GM12878 (cell line): ENCODE data around the gene IFT88. TPM values are rescaled to one million over a fixed set of nuclear protein-coding genes. Genes with fewer than 3 reads are reported as not detected.

Experiments
- ATAC-seq: fragments of 200-7000 bp; cut with Tn5 transposase; 3 replicates; pipeline ENCODE4 v1.9.1; 2020; ENCODE audit warnings: mild to moderate bottlenecking, moderate library complexity
- BruUV-seq: library from RNA; stranded (reverse); fragments of 400-500 nt; replicated peaks from 2 replicates; lab custom pipeline; 2021; lab: Mats Ljungman, UMichigan
- CTCF ChIA-PET: fragments of 300-600 bp; sonication (Branson Sonifier 250); formaldehyde crosslinking; extraction: SDS; loops from one replicate; lab custom pipeline; 2021; ENCODE audit warnings: inconsistent platforms; lab: Yijun Ruan, JAX
- POLR2A ChIA-PET: fragments of 350-600 bp; formaldehyde crosslinking; extraction: SDS; loops from one replicate; lab custom pipeline; 2021; ENCODE audit warnings: inconsistent platforms; lab: Charles Lee
- RAD21 ChIA-PET: fragments of 300-600 bp; sonication (Branson Sonifier 250); formaldehyde crosslinking; loops from one replicate; lab custom pipeline; 2023; ENCODE audit warnings: antibody characterized with exemption; ENCODE audit not compliant: unreplicated experiment; lab: Charles Lee
- SMC1A ChIA-PET: fragments of 300-600 bp; sonication (Branson Sonifier 250); formaldehyde crosslinking; loops from one replicate; lab custom pipeline; 2023; ENCODE audit not compliant: unreplicated experiment, uncharacterized antibody; lab: Charles Lee
- DNase-seq: peaks from one replicate; pipeline ENCODE4 v3.0.0-alpha.2; 2011; ENCODE audit warnings: low read depth, low spot score
- FAIRE-seq: peaks from 3 replicates; lab custom pipeline; 2011; peaks lifted over from hg19 to GRCh38; lab: Jason Lieb, UNC
- H2AFZ ChIP-seq: 2 replicates; pipeline ENCODE4 v1.6.0; 2011; ENCODE audit warnings: low read depth, low read length, control low read depth; ENCODE audit not compliant: control insufficient read depth
- H3K27ac ChIP-seq: 2 replicates; pipeline ENCODE4 v1.5.1; 2011; ENCODE audit warnings: control low read depth; ENCODE audit not compliant: control insufficient read depth, insufficient read depth
- H3K27me3 ChIP-seq, 2 experiments: replicated peaks in 1 of 2; 2 replicates each; pipeline versions ENCODE4 v1.6.0 to v1.6.1; 2011; ENCODE audit warnings: low read length in 1 of 2; ENCODE audit not compliant: control insufficient read depth in 2 of 2, insufficient read depth in 2 of 2
- H3K36me3 ChIP-seq, 2 experiments: 2 replicates each; pipeline ENCODE4 v1.5.1; 2011; ENCODE audit warnings: low read length in 1 of 2; ENCODE audit not compliant: control insufficient read depth in 2 of 2, insufficient read depth in 2 of 2
- H3K4me1 ChIP-seq: 2 replicates; pipeline ENCODE4 v1.6.1; 2011; ENCODE audit warnings: mild to moderate bottlenecking, low read length, moderate library complexity, mixed read lengths; ENCODE audit not compliant: control insufficient read depth, insufficient read depth
- H3K4me2 ChIP-seq: 2 replicates; pipeline ENCODE4 v1.6.0; 2011; ENCODE audit warnings: control low read depth; ENCODE audit not compliant: control insufficient read depth, insufficient read depth
- H3K4me3 ChIP-seq: fragments of 200-600 bp; sonication (generic); 2 replicates; pipeline ENCODE4 v1.5.1; 2016
- H3K79me2 ChIP-seq: 2 replicates; pipeline ENCODE4 v1.6.0; 2011; ENCODE audit warnings: low read length; ENCODE audit not compliant: control insufficient read depth, insufficient read depth
- H3K9ac ChIP-seq: 2 replicates; pipeline ENCODE4 v1.8.0; 2011; ENCODE audit warnings: low read length, control low read depth, mixed read lengths; ENCODE audit not compliant: control insufficient read depth, insufficient read depth
- H3K9me3 ChIP-seq: replicated peaks from 3 replicates; pipeline ENCODE4 v1.5.1; 2011; ENCODE audit warnings: mild to moderate bottlenecking, low read length; ENCODE audit not compliant: control insufficient read depth, insufficient read depth
- H4K20me1 ChIP-seq: 2 replicates; pipeline ENCODE4 v1.6.0; 2011; ENCODE audit not compliant: control insufficient read depth, insufficient read depth
- GATAD2B ChIP-seq: fragments of 450-650 bp; conservative IDR thresholded peaks from 2 replicates; pipeline ENCODE4 v1.6.1; 2017; ENCODE audit warnings: low read depth, mild to moderate bottlenecking, moderate library complexity
- HCFC1 ChIP-seq: fragments of 150-350 bp; IDR thresholded peaks from 2 replicates; pipeline ENCODE4 v1.6.1; 2014; ENCODE audit warnings: low read length
- IRF4 ChIP-seq: IDR thresholded peaks from 2 replicates; pipeline ENCODE4 v1.6.1; 2011; ENCODE audit warnings: low read depth, low read length
- MEF2A ChIP-seq: IDR thresholded peaks from 2 replicates; pipeline ENCODE4 v1.6.1; 2011; ENCODE audit warnings: low read depth, mild to moderate bottlenecking, low read length, moderate library complexity; ENCODE audit not compliant: insufficient read depth
- MEF2B ChIP-seq: fragments of 450-650 bp; IDR thresholded peaks from 2 replicates; pipeline ENCODE4 v1.6.1; 2018; ENCODE audit warnings: mild to moderate bottlenecking, moderate library complexity; ENCODE audit not compliant: partially characterized antibody, poor library complexity, severe bottlenecking
- NFIC ChIP-seq: IDR thresholded peaks from 2 replicates; pipeline ENCODE4 v1.6.1; 2012; ENCODE audit warnings: low read depth, mild to moderate bottlenecking, inconsistent platforms, low read length, moderate library complexity
- NR2F1 ChIP-seq: fragments of 450-650 bp; conservative IDR thresholded peaks from 2 replicates; pipeline ENCODE4 v1.6.1; 2017; ENCODE audit warnings: mild to moderate bottlenecking
- RCOR1 ChIP-seq: conservative IDR thresholded peaks from 2 replicates; pipeline ENCODE4 v1.6.1; 2012; ENCODE audit warnings: low read depth, low read length, improper control_type of control experiment
- SMAD1 ChIP-seq: fragments of 450-650 bp; IDR thresholded peaks from 2 replicates; pipeline ENCODE4 v1.6.1; 2018; ENCODE audit warnings: mild to moderate bottlenecking, low read depth; ENCODE audit not compliant: partially characterized antibody
- SMC3 ChIP-seq: IDR thresholded peaks from 2 replicates; pipeline ENCODE4 v1.6.1; 2011; ENCODE audit warnings: low read length, improper control_type of control experiment, borderline replicate concordance
- YY1 ChIP-seq: IDR thresholded peaks from 2 replicates; pipeline ENCODE4 v1.6.1; 2011; ENCODE audit warnings: low read depth, mild to moderate bottlenecking, low read length
- ZBED1 ChIP-seq: IDR thresholded peaks from 2 replicates; pipeline ENCODE4 v1.6.1; 2016; ENCODE audit warnings: borderline replicate concordance
- ZNF622 ChIP-seq: fragments of 450-650 bp; IDR thresholded peaks from 2 replicates; pipeline ENCODE4 v1.6.1; 2017; ENCODE audit warnings: mild to moderate bottlenecking, inconsistent platforms
- WGBS: methylation state at CpG from one replicate; pipeline ENCODE4 v1.1.6; 2016; ENCODE audit warnings: low lambda C conversion rate; ENCODE audit not compliant: insufficient replicate concordance, insufficient coverage; ENCODE audit errors: missing lambda C conversion rate; 5-methylcytosine and 5-hydroxymethylcytosine counted together
- in situ Hi-C: fragments of 300-500 bp; cut with MboI; formaldehyde crosslinking; loops from 9 replicates; pipeline ENCODE4 v1.14.3; 2018; ENCODE audit warnings: mixed read lengths
- intact Hi-C: fragments of 100-400 bp; cut with micrococcal nuclease; formaldehyde crosslinking; loops from one replicate; pipeline ENCODE4 v1.14.2; 2022; ENCODE audit not compliant: unreplicated experiment
- polyA plus RNA-seq, 11 experiments: library from polyadenylated mRNA; depleted of rRNA in 4 of 11; unstranded in 6 of 11; stranded (reverse) in 5 of 11; fragments of >200 nt; fragmentation: Nextera tagmentation in 4 of 11; fragmentation: Illumina TruSeq in 1 of 11; extraction: Ambion mirVana in 4 of 11; extraction: Trizol in 1 of 11; gene quantifications; 1 replicate in 1 of 11; 2 replicates in 10 of 11; pipeline versions ENCODE4 v1.2.1 to v1.2.3, GENCODE V29; 2011 to 2016; ENCODE audit warnings: inconsistent platforms in 2 of 11, missing spikeins in 2 of 11, low read depth in 1 of 11
- total RNA-seq, 4 experiments: library from RNA; depleted of rRNA in 3 of 4; stranded (reverse); fragments of >200 nt in 3 of 4; fragmentation: Illumina TruSeq in 1 of 4; extraction: Trizol in 1 of 4; gene quantifications; 2 replicates each; pipeline versions ENCODE4 v1.2.1 to v1.2.3, GENCODE V29; 2013 to 2021
- TF ChIP-seq, protein P1 (sequence below): IDR thresholded peaks from 2 replicates; pipeline ENCODE4 v1.6.1; 2012; ENCODE audit warnings: improper control_type of control experiment, low read depth, low read length; ENCODE audit not compliant: insufficient replicate concordance
- TF ChIP-seq, protein P2 (sequence below): fragments of 450-650 bp; formaldehyde crosslinking; IDR thresholded peaks from 2 replicates; pipeline ENCODE4 v1.4.0; 2022; ENCODE audit warnings: mild to moderate bottlenecking, moderate library complexity
- TF ChIP-seq, protein P3 (sequence below): fragments of 450-650 bp; IDR thresholded peaks from 2 replicates; pipeline ENCODE4 v1.6.1; 2017; ENCODE audit warnings: borderline replicate concordance

The IFT88 gene
- total and polyA plus RNA-seq, 10 of the 15 experiments (the other 5 are each of a cell fraction or from before 2014, with no cell fraction given): 2.9 to 5.6 (median 4.1) TPM

DNA sequence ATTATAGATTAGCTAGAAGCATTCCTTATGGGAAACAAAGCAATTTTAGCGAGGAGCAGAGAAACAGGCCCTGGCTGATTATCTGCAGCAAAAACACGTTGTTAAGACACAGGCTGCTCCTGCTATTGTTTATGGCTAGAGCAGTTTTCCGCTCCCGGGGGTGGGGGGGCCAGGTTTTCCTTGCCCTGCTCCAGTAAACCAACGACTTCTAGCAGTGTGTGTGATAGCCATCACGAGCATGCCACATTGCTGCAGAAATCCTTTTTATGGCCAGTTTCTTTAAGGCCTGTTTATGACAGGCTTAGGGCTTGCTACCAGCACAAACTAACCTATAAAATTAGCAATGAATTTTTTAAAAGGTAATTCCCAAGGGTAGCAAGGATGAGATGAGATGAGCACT is 118.1 kb downstream of the IFT88 start:
- no peaks in the 10 kb centered on the region for H3K36me3 ChIP-seq
- no peak for TF ChIP-seq ZBED1
- no peak for TF ChIP-seq MEF2B
- no peak for TF ChIP-seq MEF2A
- no peak for TF ChIP-seq GATAD2B
- TF ChIP-seq, protein P1, sequence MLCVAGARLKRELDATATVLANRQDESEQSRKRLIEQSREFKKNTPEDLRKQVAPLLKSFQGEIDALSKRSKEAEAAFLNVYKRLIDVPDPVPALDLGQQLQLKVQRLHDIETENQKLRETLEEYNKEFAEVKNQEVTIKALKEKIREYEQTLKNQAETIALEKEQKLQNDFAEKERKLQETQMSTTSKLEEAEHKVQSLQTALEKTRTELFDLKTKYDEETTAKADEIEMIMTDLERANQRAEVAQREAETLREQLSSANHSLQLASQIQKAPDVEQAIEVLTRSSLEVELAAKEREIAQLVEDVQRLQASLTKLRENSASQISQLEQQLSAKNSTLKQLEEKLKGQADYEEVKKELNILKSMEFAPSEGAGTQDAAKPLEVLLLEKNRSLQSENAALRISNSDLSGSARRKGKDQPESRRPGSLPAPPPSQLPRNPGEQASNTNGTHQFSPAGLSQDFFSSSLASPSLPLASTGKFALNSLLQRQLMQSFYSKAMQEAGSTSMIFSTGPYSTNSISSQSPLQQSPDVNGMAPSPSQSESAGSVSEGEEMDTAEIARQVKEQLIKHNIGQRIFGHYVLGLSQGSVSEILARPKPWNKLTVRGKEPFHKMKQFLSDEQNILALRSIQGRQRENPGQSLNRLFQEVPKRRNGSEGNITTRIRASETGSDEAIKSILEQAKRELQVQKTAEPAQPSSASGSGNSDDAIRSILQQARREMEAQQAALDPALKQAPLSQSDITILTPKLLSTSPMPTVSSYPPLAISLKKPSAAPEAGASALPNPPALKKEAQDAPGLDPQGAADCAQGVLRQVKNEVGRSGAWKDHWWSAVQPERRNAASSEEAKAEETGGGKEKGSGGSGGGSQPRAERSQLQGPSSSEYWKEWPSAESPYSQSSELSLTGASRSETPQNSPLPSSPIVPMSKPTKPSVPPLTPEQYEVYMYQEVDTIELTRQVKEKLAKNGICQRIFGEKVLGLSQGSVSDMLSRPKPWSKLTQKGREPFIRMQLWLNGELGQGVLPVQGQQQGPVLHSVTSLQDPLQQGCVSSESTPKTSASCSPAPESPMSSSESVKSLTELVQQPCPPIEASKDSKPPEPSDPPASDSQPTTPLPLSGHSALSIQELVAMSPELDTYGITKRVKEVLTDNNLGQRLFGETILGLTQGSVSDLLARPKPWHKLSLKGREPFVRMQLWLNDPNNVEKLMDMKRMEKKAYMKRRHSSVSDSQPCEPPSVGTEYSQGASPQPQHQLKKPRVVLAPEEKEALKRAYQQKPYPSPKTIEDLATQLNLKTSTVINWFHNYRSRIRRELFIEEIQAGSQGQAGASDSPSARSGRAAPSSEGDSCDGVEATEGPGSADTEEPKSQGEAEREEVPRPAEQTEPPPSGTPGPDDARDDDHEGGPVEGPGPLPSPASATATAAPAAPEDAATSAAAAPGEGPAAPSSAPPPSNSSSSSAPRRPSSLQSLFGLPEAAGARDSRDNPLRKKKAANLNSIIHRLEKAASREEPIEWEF: no peak
- no peak for TF ChIP-seq RCOR1
- no peak for TF ChIP-seq HCFC1
- TF ChIP-seq NFIC: no peak
- TF ChIP-seq, protein P2, sequence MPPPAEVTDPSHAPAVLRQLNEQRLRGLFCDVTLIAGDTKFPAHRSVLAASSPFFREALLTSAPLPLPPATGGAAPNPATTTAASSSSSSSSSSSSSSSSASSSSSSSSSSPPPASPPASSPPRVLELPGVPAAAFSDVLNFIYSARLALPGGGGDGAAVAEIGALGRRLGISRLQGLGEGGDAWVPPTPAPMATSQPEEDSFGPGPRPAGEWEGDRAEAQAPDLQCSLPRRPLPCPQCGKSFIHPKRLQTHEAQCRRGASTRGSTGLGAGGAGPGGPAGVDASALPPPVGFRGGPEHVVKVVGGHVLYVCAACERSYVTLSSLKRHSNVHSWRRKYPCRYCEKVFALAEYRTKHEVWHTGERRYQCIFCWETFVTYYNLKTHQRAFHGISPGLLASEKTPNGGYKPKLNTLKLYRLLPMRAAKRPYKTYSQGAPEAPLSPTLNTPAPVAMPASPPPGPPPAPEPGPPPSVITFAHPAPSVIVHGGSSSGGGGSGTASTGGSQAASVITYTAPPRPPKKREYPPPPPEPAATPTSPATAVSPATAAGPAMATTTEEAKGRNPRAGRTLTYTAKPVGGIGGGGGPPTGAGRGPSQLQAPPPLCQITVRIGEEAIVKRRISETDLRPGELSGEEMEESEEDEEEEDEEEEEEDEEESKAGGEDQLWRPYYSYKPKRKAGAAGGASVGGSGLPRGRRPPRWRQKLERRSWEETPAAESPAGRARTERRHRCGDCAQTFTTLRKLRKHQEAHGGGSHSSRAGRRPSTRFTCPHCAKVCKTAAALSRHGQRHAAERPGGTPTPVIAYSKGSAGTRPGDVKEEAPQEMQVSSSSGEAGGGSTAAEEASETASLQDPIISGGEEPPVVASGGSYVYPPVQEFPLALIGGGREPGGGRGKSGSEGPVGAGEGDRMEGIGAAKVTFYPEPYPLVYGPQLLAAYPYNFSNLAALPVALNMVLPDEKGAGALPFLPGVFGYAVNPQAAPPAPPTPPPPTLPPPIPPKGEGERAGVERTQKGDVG (CRISPR knock-in tag): no peak
- no peak for TF ChIP-seq SMC3
- no peak for TF ChIP-seq ZNF622
- no peak for TF ChIP-seq YY1
- TF ChIP-seq, protein P3, sequence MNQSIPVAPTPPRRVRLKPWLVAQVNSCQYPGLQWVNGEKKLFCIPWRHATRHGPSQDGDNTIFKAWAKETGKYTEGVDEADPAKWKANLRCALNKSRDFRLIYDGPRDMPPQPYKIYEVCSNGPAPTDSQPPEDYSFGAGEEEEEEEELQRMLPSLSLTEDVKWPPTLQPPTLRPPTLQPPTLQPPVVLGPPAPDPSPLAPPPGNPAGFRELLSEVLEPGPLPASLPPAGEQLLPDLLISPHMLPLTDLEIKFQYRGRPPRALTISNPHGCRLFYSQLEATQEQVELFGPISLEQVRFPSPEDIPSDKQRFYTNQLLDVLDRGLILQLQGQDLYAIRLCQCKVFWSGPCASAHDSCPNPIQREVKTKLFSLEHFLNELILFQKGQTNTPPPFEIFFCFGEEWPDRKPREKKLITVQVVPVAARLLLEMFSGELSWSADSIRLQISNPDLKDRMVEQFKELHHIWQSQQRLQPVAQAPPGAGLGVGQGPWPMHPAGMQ: no peak
- TF ChIP-seq IRF4: no peak
- TF ChIP-seq NR2F1: no peak
- TF ChIP-seq SMAD1: no peak
- CTCF ChIA-PET: interaction anchor here (0.9 kb wide), 1 partner anchor 16 kb away, joined by 4 read pairs; no protein-coding TSS in a partner anchor
- no peak overlapping the region for H3K9ac ChIP-seq
- ATAC-seq (no peak), DNase-seq (no peak), FAIRE-seq (no peak)
- no peaks in the 10 kb centered on the region for H3K79me2 ChIP-seq
- WGBS: 51% methylated on average over 6 of the region's 6 CpGs
- in situ Hi-C loops: no loop called here
- RAD21 ChIA-PET: no interaction called here
- no peak overlapping the region for H3K4me2 ChIP-seq
- H3K9me3 ChIP-seq: no peaks in the 10 kb centered on the region
- H4K20me1 ChIP-seq: no peaks in the 10 kb centered on the region
- SMC1A ChIA-PET: no interaction called here
- H2AFZ ChIP-seq: no peak overlapping the region
- POLR2A ChIA-PET: no interaction called here
- no peak overlapping the region for H3K27ac ChIP-seq
- intact Hi-C loops: no loop called here
- no peak overlapping the region for H3K4me3 ChIP-seq
- no peaks in the 10 kb centered on the region for H3K4me1 ChIP-seq
- BruUV-seq: no TSS peak
- H3K27me3 ChIP-seq: no peaks in the 10 kb centered on the region
